Measurements from ENCODE around the gene CA10. TPM values are rescaled to one million over a fixed set of nuclear protein-coding genes. Genes with fewer than 3 reads are reported as not detected.

The CA10 gene
- total RNA-seq, 4 donors from 2014 or later, result not detected

GRCh38 chr17:51652529-51652928, 506.0 kb downstream of the CA10 start:
- H3K27ac ChIP-seq, result no peak overlapping the region
- no peaks in the 10 kb centered on the region for H3K4me1 ChIP-seq
- no peak for ATAC-seq
- no peak overlapping the region for H3K4me3 ChIP-seq
- TF ChIP-seq POLR2A (IDR thresholded peaks at IDR 0.05) (no peak), POLR2AphosphoS5 (IDR thresholded peaks at IDR 0.05) (no peak), EP300 (IDR thresholded peaks at IDR 0.05) (no peak), CTCF (IDR thresholded peaks at IDR 0.05) (no peak)
- H3K36me3 ChIP-seq, result no peaks in the 10 kb centered on the region
- H3K27me3 ChIP-seq, result peaks cover 11% of the 10 kb centered on the region
- 75% methylated on average over 1 of the region's 3 CpGs; no CpG with 5 or more reads in 1 of the 2 donors for WGBS, 2 donors (ENCODE audit: low coverage in 1 of 2)
- no peaks in the 10 kb centered on the region for H3K9me3 ChIP-seq

- Histone ChIP-seq H3K27ac (no peak overlapping the region), H3K36me3 (no peaks in the 10 kb centered on the region)
- ATAC-seq, result no peak
Measured at GRCh38 chr17:51651513-51652298, 506.8 kb downstream of the CA10 start.

GRCh38 chr17:51650772-51651171, 507.7 kb downstream of the CA10 start:
- peaks cover under 1% of the 10 kb centered on the region for H3K27me3 ChIP-seq
- ATAC-seq, result no peak
- no peak overlapping the region for H3K4me3 ChIP-seq
- TF ChIP-seq EP300 (IDR thresholded peaks at IDR 0.05) (no peak), POLR2A (IDR thresholded peaks at IDR 0.05) (no peak), POLR2AphosphoS5 (IDR thresholded peaks at IDR 0.05) (no peak), CTCF (IDR thresholded peaks at IDR 0.05) (no peak)
- no peaks in the 10 kb centered on the region for H3K36me3 ChIP-seq
- H3K27ac ChIP-seq, result no peak overlapping the region
- 40 to 72% methylated on average over 2 to 3 of the region's 3 CpGs for WGBS, 2 donors (ENCODE audit: low coverage in 1 of 2)
- no peaks in the 10 kb centered on the region for H3K4me1 ChIP-seq
- no peaks in the 10 kb centered on the region for H3K9me3 ChIP-seq

More at GRCh38 chr17:51651513-51652298, 506.8 kb downstream of the CA10 start:
- H3K9me3 ChIP-seq, result no peaks in the 10 kb centered on the region
- no peaks in the 10 kb centered on the region for H3K4me1 ChIP-seq
- 54 to 59% methylated on average over 3 to 4 of the region's 6 CpGs for WGBS, 2 donors (ENCODE audit: low coverage in 1 of 2)
- H3K27me3 ChIP-seq, result peaks cover 10% of the 10 kb centered on the region
- no peak overlapping the region for H3K4me3 ChIP-seq
- TF ChIP-seq CTCF (IDR thresholded peaks at IDR 0.05) (no peak), POLR2A (IDR thresholded peaks at IDR 0.05) (no peak), POLR2AphosphoS5 (IDR thresholded peaks at IDR 0.05) (no peak), EP300 (IDR thresholded peaks at IDR 0.05) (no peak)

GRCh38 chr17:51650202-51650601, 508.3 kb downstream of the CA10 start:
- Histone ChIP-seq H3K27me3 (no peaks in the 10 kb centered on the region), H3K36me3 (no peaks in the 10 kb centered on the region), H3K4me3 (no peak overlapping the region), H3K9me3 (no peaks in the 10 kb centered on the region), H3K27ac (no peak overlapping the region), H3K4me1 (no peaks in the 10 kb centered on the region)
- 56 to 71% methylated on average over 2 of the region's 2 CpGs for WGBS, 2 donors (ENCODE audit: low coverage in 1 of 2)
- no peak for ATAC-seq
- no peak for TF ChIP-seq EP300 (IDR thresholded peaks at IDR 0.05)
- no peak for TF ChIP-seq POLR2AphosphoS5 (IDR thresholded peaks at IDR 0.05)
- no peak for TF ChIP-seq CTCF (IDR thresholded peaks at IDR 0.05)
- no peak for TF ChIP-seq POLR2A (IDR thresholded peaks at IDR 0.05)

- H3K4me1 ChIP-seq, result no peaks in the 10 kb centered on the region
- no peak overlapping the region for H3K27ac ChIP-seq
- WGBS, 2 donors (ENCODE audit: low coverage in 1 of 2), result 73% methylated on average over 5 of the region's 5 CpGs; no CpG with 5 or more reads in 1 of the 2 donors
- no peaks in the 10 kb centered on the region for H3K27me3 ChIP-seq
- ATAC-seq, result no peak
- no peak overlapping the region for H3K4me3 ChIP-seq
- TF ChIP-seq POLR2AphosphoS5 (IDR thresholded peaks at IDR 0.05) (no peak), POLR2A (IDR thresholded peaks at IDR 0.05) (no peak), CTCF (IDR thresholded peaks at IDR 0.05) (no peak), EP300 (IDR thresholded peaks at IDR 0.05) (no peak)
- no peaks in the 10 kb centered on the region for H3K9me3 ChIP-seq
- no peaks in the 10 kb centered on the region for H3K36me3 ChIP-seq
Measured at GRCh38 chr17:51647826-51648225, 510.7 kb downstream of the CA10 start.

Data from gastroesophageal sphincter (tissue), 4 donors.